Loucy (cell line): ENCODE data around the gene PPP1R27.
"Not testable (repeated sequence)": the region's sequence is repeated elsewhere in the genome, so short reads cannot be mapped to it uniquely, and the experiment has no call there.

ENCODE experiments used
- H2AFZ ChIP-seq: fragments of 200-600 bp; sonication (generic); 2 replicates; pipeline ENCODE4 v1.6.0; 2016; ENCODE audit warnings: antibody characterized with exemption, mild to moderate bottlenecking, low read length, moderate library complexity
- H3F3A ChIP-seq: fragments of 200-600 bp; 2 replicates; pipeline ENCODE4 v1.6.0; 2016; ENCODE audit warnings: antibody characterized with exemption, low read depth, mild to moderate bottlenecking
- H3K27me3 ChIP-seq: fragments of 200-600 bp; sonication (generic); 2 replicates; pipeline ENCODE4 v1.6.1; 2014; ENCODE audit warnings: low read length, mild to moderate bottlenecking; ENCODE audit not compliant: insufficient read depth, poor library complexity, severe bottlenecking
- H3K36me3 ChIP-seq: fragments of 200-600 bp; sonication (generic); 2 replicates; pipeline ENCODE4 v1.6.1; 2016; ENCODE audit warnings: low read length; ENCODE audit not compliant: insufficient read depth
- H3K4me1 ChIP-seq: fragments of 200-600 bp; sonication (generic); 2 replicates; pipeline ENCODE4 v1.5.1; 2014; ENCODE audit warnings: low read length, mild to moderate bottlenecking; ENCODE audit not compliant: insufficient read depth, poor library complexity, severe bottlenecking
- H3K4me2 ChIP-seq: fragments of 200-600 bp; sonication (generic); 2 replicates; pipeline ENCODE4 v1.6.0; 2014; ENCODE audit warnings: antibody characterized with exemption, low read length, low read depth, mild to moderate bottlenecking; ENCODE audit not compliant: poor library complexity, severe bottlenecking
- H3K4me3 ChIP-seq: fragments of 200-600 bp; sonication (generic); 2 replicates; pipeline ENCODE4 v1.5.1; 2014; ENCODE audit warnings: low read length, mild to moderate bottlenecking, mixed read lengths; ENCODE audit not compliant: poor library complexity, severe bottlenecking
- H3K79me2 ChIP-seq: fragments of 200-600 bp; sonication (generic); 2 replicates; pipeline ENCODE4 v1.6.1; 2014; ENCODE audit warnings: low read length; ENCODE audit not compliant: insufficient read depth
- H3K9ac ChIP-seq: fragments of 200-600 bp; sonication (generic); 2 replicates; pipeline ENCODE4 v1.6.0; 2014; ENCODE audit warnings: mild to moderate bottlenecking, low read depth, low read length, moderate library complexity; ENCODE audit not compliant: poor library complexity, severe bottlenecking
- H3K9me2 ChIP-seq: fragments of 200-600 bp; sonication (generic); replicated peaks from 2 replicates; pipeline ENCODE4 v1.6.1; 2016; ENCODE audit warnings: low read depth, low read length, mixed read lengths
- H3K9me3 ChIP-seq: fragments of 200-600 bp; sonication (generic); 2 replicates; pipeline ENCODE4 v1.6.1; 2014; ENCODE audit warnings: mild to moderate bottlenecking, antibody characterized with exemption, low read length, low read depth; ENCODE audit not compliant: insufficient read depth
- H4K20me1 ChIP-seq: fragments of 200-600 bp; sonication (generic); 2 replicates; pipeline ENCODE4 v1.6.0; 2014; ENCODE audit warnings: antibody characterized with exemption, low read length, mild to moderate bottlenecking; ENCODE audit not compliant: insufficient read depth, poor library complexity, severe bottlenecking
- CTCF ChIP-seq: fragments of 200-600 bp; sonication (generic); conservative IDR thresholded peaks from 2 replicates; pipeline ENCODE4 v1.5.1; 2014; ENCODE audit warnings: mild to moderate bottlenecking, antibody characterized with exemption, low read length
- EZH2phosphoT487 ChIP-seq: fragments of 200-600 bp; IDR thresholded peaks from 2 replicates; pipeline ENCODE4 v1.6.1; 2018; ENCODE audit warnings: antibody characterized with exemption, mild to moderate bottlenecking, moderate library complexity, borderline replicate concordance

PPP1R27 gene

GRCh38 chr17:81841866-81842265 is 7.0 kb upstream of the PPP1R27 start:
- no peaks in the 10 kb centered on the region for H3K4me1 ChIP-seq
- H3K9me2 ChIP-seq, result no peaks in the 10 kb centered on the region
- peaks cover 46% of the 10 kb centered on the region; the same call in 1 of the 2 replicates for H3K36me3 ChIP-seq
- no peak overlapping the region for H2AFZ ChIP-seq
- H3K4me3 ChIP-seq, result no peak overlapping the region
- H4K20me1 ChIP-seq, result no peaks in the 10 kb centered on the region
- H3K9me3 ChIP-seq, result no peaks in the 10 kb centered on the region
- H3K27me3 ChIP-seq, result no peaks in the 10 kb centered on the region
- no peak for TF ChIP-seq CTCF
- no peak for TF ChIP-seq EZH2phosphoT487
- no peak overlapping the region for H3K9ac ChIP-seq
- H3F3A ChIP-seq, result no peaks in the 10 kb centered on the region
- no peak overlapping the region for H3K4me2 ChIP-seq
- H3K79me2 ChIP-seq, result no peaks in the 10 kb centered on the region

GRCh38 chr17:81840826-81841778 is 6.3 kb upstream of the PPP1R27 start:
- Histone ChIP-seq H3K79me2 (no peaks in the 10 kb centered on the region), H3K4me2 (no peak overlapping the region), H3F3A (no peaks in the 10 kb centered on the region), H3K27me3 (no peaks in the 10 kb centered on the region), H2AFZ (no peak overlapping the region), H3K9ac (no peak overlapping the region), H3K9me3 (no peaks in the 10 kb centered on the region), H3K9me2 (no peaks in the 10 kb centered on the region), H3K4me3 (no peak overlapping the region), H3K36me3 (peaks cover 39% of the 10 kb centered on the region; the same call in 1 of the 2 replicates), H4K20me1 (no peaks in the 10 kb centered on the region), H3K4me1 (no peaks in the 10 kb centered on the region)
- no peak for TF ChIP-seq CTCF
- TF ChIP-seq EZH2phosphoT487, result no peak

GRCh38 chr17:81840059-81840458 is 5.2 kb upstream of the PPP1R27 start:
- H3K4me2 ChIP-seq, H2AFZ ChIP-seq, H3K4me3 ChIP-seq, H3K9ac ChIP-seq, H3K9me3 ChIP-seq, H3F3A ChIP-seq, H4K20me1 ChIP-seq, H3K4me1 ChIP-seq, H3K27me3 ChIP-seq, H3K9me2 ChIP-seq, H3K79me2 ChIP-seq: not testable (repeated sequence)
- peaks cover 28% of the 10 kb centered on the region; the same call in 1 of the 2 replicates for H3K36me3 ChIP-seq

GRCh38 chr17:81839301-81839700 is 4.5 kb upstream of the PPP1R27 start:
- Histone ChIP-seq H3K9me3 (no peaks in the 10 kb centered on the region), H3F3A (no peaks in the 10 kb centered on the region), H3K9me2 (no peaks in the 10 kb centered on the region), H3K9ac (no peak overlapping the region), H3K36me3 (peaks cover 21% of the 10 kb centered on the region; the same call in 1 of the 2 replicates), H3K4me2 (no peak overlapping the region), H3K27me3 (no peaks in the 10 kb centered on the region), H2AFZ (no peak overlapping the region), H3K4me3 (no peak overlapping the region), H3K79me2 (no peaks in the 10 kb centered on the region), H4K20me1 (no peaks in the 10 kb centered on the region), H3K4me1 (no peaks in the 10 kb centered on the region)
- no peak for TF ChIP-seq CTCF
- no peak for TF ChIP-seq EZH2phosphoT487
